ENCODE results near the gene EIF3A. TPM values are rescaled to one million over a fixed set of nuclear protein-coding genes. Genes with fewer than 3 reads are reported as not detected.

EIF3A gene
- total RNA-seq, 1 experiment from 2014 or later: 214 TPM

GRCh38 chr10:118992496-118992895 is 88.1 kb downstream of the EIF3A start:
- H3K27me3 ChIP-seq (ENCODE audit: control insufficient read depth, insufficient read depth, low read length): no peaks in the 10 kb centered on the region
- TF ChIP-seq REST (IDR thresholded peaks at IDR 0.05; ENCODE audit: insufficient read depth in 1 of 2, low read depth in 2 of 2, low read length in 1 of 2) (no peak), TCF7L2 (IDR thresholded peaks at IDR 0.05; ENCODE audit: low read depth, low read length) (no peak), POLR2AphosphoS5 (IDR thresholded peaks at IDR 0.05; ENCODE audit: low read depth, low read length) (no peak), SIN3A (IDR thresholded peaks at IDR 0.05; ENCODE audit: borderline replicate concordance, insufficient read depth, low read depth, low read length) (no peak)
- TF ChIP-seq, protein P1, sequence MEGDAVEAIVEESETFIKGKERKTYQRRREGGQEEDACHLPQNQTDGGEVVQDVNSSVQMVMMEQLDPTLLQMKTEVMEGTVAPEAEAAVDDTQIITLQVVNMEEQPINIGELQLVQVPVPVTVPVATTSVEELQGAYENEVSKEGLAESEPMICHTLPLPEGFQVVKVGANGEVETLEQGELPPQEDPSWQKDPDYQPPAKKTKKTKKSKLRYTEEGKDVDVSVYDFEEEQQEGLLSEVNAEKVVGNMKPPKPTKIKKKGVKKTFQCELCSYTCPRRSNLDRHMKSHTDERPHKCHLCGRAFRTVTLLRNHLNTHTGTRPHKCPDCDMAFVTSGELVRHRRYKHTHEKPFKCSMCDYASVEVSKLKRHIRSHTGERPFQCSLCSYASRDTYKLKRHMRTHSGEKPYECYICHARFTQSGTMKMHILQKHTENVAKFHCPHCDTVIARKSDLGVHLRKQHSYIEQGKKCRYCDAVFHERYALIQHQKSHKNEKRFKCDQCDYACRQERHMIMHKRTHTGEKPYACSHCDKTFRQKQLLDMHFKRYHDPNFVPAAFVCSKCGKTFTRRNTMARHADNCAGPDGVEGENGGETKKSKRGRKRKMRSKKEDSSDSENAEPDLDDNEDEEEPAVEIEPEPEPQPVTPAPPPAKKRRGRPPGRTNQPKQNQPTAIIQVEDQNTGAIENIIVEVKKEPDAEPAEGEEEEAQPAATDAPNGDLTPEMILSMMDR (IDR thresholded peaks at IDR 0.05): no peak
- no peaks in the 10 kb centered on the region for H3K9me3 ChIP-seq (ENCODE audit: control insufficient read depth, insufficient read depth, low read depth, low read length)
- H3K36me3 ChIP-seq (ENCODE audit: control insufficient read depth, insufficient read depth, low read length): no peaks in the 10 kb centered on the region
- no peak overlapping the region for H3K27ac ChIP-seq (ENCODE audit: low read length)
- intact Hi-C loops (cut with micrococcal nuclease; ENCODE audit: unreplicated experiment): no loop called here
- no peak for DNase-seq (ENCODE audit: low read depth, low spot score)
- no peak overlapping the region for H3K4me3 ChIP-seq (ENCODE audit: low read depth in 2 of 2, low read length in 2 of 2)
- BruUV-seq (replicated peaks): no TSS peak
- no peaks in the 10 kb centered on the region for H3K4me1 ChIP-seq (ENCODE audit: control insufficient read depth, insufficient read depth, low read length)
- ATAC-seq: no peak
- ChIA-PET CTCF (no interaction called here), POLR2A (no interaction called here)
- in situ Hi-C loops (cut with HindIII; ENCODE audit: low pct_unique_long_range_greater_than_20kb, low sequenced_read_pairs): no loop called here

DNA sequence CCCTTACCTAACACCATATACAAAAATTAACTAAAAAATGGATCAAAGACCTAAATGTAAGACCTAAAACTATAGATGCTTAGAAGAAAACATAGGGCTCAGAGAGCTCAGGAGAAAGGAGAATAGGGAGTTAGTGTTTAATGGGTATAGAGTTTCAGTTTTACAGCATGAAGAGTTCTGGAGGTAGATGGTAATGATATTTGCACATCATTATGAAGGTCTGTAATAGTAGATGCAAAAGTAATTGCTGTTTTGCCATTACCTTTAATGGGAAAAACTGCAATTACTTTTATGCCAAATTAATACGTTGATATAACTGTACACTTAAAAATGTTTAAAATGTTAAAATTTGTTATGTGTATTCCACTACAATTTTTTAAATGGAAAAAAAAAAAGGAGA is 90.3 kb downstream of the EIF3A start:
- BruUV-seq (replicated peaks): no TSS peak
- H3K36me3 ChIP-seq (ENCODE audit: control insufficient read depth, insufficient read depth, low read length): no peaks in the 10 kb centered on the region
- H3K4me1 ChIP-seq (ENCODE audit: control insufficient read depth, insufficient read depth, low read length): no peaks in the 10 kb centered on the region
- DNase-seq (ENCODE audit: low read depth, low spot score): no peak
- POLR2A ChIA-PET: no interaction called here
- intact Hi-C loops (cut with micrococcal nuclease; ENCODE audit: unreplicated experiment): no loop called here
- H3K9me3 ChIP-seq (ENCODE audit: control insufficient read depth, insufficient read depth, low read depth, low read length): no peaks in the 10 kb centered on the region
- ATAC-seq: no peak
- CTCF ChIA-PET: interaction anchor here (0.7 kb wide), 1 partner anchor 756 kb away, joined by 4 read pairs; no protein-coding TSS in a partner anchor
- H3K4me3 ChIP-seq (ENCODE audit: low read depth in 2 of 2, low read length in 2 of 2): no peak overlapping the region
- TF ChIP-seq POLR2AphosphoS5 (IDR thresholded peaks at IDR 0.05; ENCODE audit: low read depth, low read length): no peak
- TF ChIP-seq TCF7L2 (IDR thresholded peaks at IDR 0.05; ENCODE audit: low read depth, low read length): no peak
- no peak for TF ChIP-seq REST (IDR thresholded peaks at IDR 0.05; ENCODE audit: insufficient read depth in 1 of 2, low read depth in 2 of 2, low read length in 1 of 2)
- TF ChIP-seq SIN3A (IDR thresholded peaks at IDR 0.05; ENCODE audit: borderline replicate concordance, insufficient read depth, low read depth, low read length): no peak
- TF ChIP-seq, protein P1 (IDR thresholded peaks at IDR 0.05): no peak
- no peaks in the 10 kb centered on the region for H3K27me3 ChIP-seq (ENCODE audit: control insufficient read depth, insufficient read depth, low read length)
- in situ Hi-C loops (cut with HindIII; ENCODE audit: low pct_unique_long_range_greater_than_20kb, low sequenced_read_pairs): no loop called here
- H3K27ac ChIP-seq (ENCODE audit: low read length): no peak overlapping the region
